CD14-positive monocyte (primary cell): ENCODE data around the gene KCNIP2. TPM values are rescaled to one million over a fixed set of nuclear protein-coding genes. Genes with fewer than 3 reads are reported as not detected.

Source experiments
- DNase-seq, 3 donors: peaks; one replicate each; pipeline ENCODE4 v3.0.0-alpha.2; 2011 to 2022
- H2AFZ ChIP-seq: 2 replicates; pipeline ENCODE4 v1.6.0; 2012; ENCODE audit warnings: mild to moderate bottlenecking, low read depth, low read length, inconsistent platforms; ENCODE audit not compliant: insufficient read depth, poor library complexity, severe bottlenecking
- H3K27ac ChIP-seq, 2 donors: 1 replicate in 1 of 2; 2 replicates in 1 of 2; pipeline ENCODE4 v1.5.1; 2012 to 2013; ENCODE audit warnings: low read length in 2 of 2, control low read depth in 1 of 2, inconsistent platforms in 1 of 2, low read depth in 1 of 2, mild to moderate bottlenecking in 1 of 2
- H3K27me3 ChIP-seq, 2 donors: one replicate each; pipeline versions ENCODE4 v1.6.0 to v1.6.1; 2011 to 2013; ENCODE audit warnings: low read length in 2 of 2; ENCODE audit not compliant: control insufficient read depth in 2 of 2, insufficient read depth in 2 of 2
- H3K36me3 ChIP-seq, 2 donors: replicated peaks in 1 of 2; 1 replicate in 1 of 2; 2 replicates in 1 of 2; pipeline versions ENCODE4 v1.5.1 to v1.6.1; 2012 to 2013; ENCODE audit warnings: low read length in 2 of 2, control low read depth in 1 of 2, inconsistent platforms in 1 of 2, mild to moderate bottlenecking in 1 of 2; ENCODE audit not compliant: insufficient read depth in 2 of 2, control insufficient read depth in 1 of 2
- H3K4me1 ChIP-seq, 2 donors: 1 replicate in 1 of 2; 2 replicates in 1 of 2; pipeline versions ENCODE4 v1.5.1 to v1.6.1; 2012 to 2013; ENCODE audit warnings: low read length in 2 of 2, control low read depth in 1 of 2, inconsistent platforms in 1 of 2, mild to moderate bottlenecking in 1 of 2, moderate library complexity in 1 of 2; ENCODE audit not compliant: insufficient read depth in 2 of 2, control insufficient read depth in 1 of 2
- H3K4me2 ChIP-seq: replicated peaks from 2 replicates; pipeline ENCODE3; 2012; ENCODE audit warnings: low read length, moderate library complexity, mild to moderate bottlenecking; ENCODE audit not compliant: poor library complexity, severe bottlenecking; ENCODE audit errors: extremely low read depth
- H3K4me3 ChIP-seq, 3 experiments: fragments of 200-600 bp in 1 of 3; sonication (generic) in 1 of 3; replicated peaks in 1 of 3; 1 replicate in 2 of 3; 2 replicates in 1 of 3; pipeline ENCODE4 v1.5.1; 2011 to 2013; ENCODE audit warnings: low read length in 3 of 3, mild to moderate bottlenecking in 3 of 3, control low read depth in 2 of 3, low read depth in 2 of 3, inconsistent platforms in 1 of 3, moderate library complexity in 1 of 3
- H3K79me2 ChIP-seq: 2 replicates; pipeline ENCODE4 v1.6.0; 2012; ENCODE audit warnings: mild to moderate bottlenecking, control low read depth, inconsistent platforms, low read length, moderate library complexity; ENCODE audit not compliant: insufficient read depth
- H3K9ac ChIP-seq: 2 replicates; pipeline ENCODE4 v1.6.0; 2017; ENCODE audit warnings: low read length, mild to moderate bottlenecking; ENCODE audit not compliant: insufficient read depth, poor library complexity, severe bottlenecking
- H3K9me3 ChIP-seq, 2 donors: replicated peaks in 1 of 2; 1 replicate in 1 of 2; 2 replicates in 1 of 2; pipeline versions ENCODE4 v1.5.1 to v1.6.1; 2012 to 2013; ENCODE audit warnings: low read length in 2 of 2, control low read depth in 1 of 2; ENCODE audit not compliant: control insufficient read depth in 1 of 2, insufficient read depth in 1 of 2
- H4K20me1 ChIP-seq: 2 replicates; pipeline ENCODE4 v1.6.0; 2012; ENCODE audit warnings: mild to moderate bottlenecking, low read length, control low read depth, moderate library complexity; ENCODE audit not compliant: insufficient read depth
- H3K27ac Mint-ChIP-seq, 7 donors: one replicate each; pipeline ENCODE4 v1.8.0; 2020; ENCODE audit warnings: mild to moderate bottlenecking in 7 of 7, mixed read lengths in 7 of 7, moderate library complexity in 6 of 7, inconsistent platforms in 2 of 7
- H3K27me3 Mint-ChIP-seq, 3 donors: one replicate each; pipeline ENCODE4 v1.8.0; 2021 to 2022; ENCODE audit warnings: low read depth in 3 of 3, mild to moderate bottlenecking in 3 of 3, mixed read lengths in 3 of 3, moderate library complexity in 3 of 3, inconsistent platforms in 1 of 3
- H3K36me3 Mint-ChIP-seq, 2 donors: one replicate each; pipeline ENCODE4 v1.8.0; 2020; ENCODE audit warnings: mixed read lengths in 2 of 2, inconsistent platforms in 1 of 2, mild to moderate bottlenecking in 1 of 2
- H3K4me1 Mint-ChIP-seq: one replicate; pipeline ENCODE4 v1.8.0; 2020; ENCODE audit warnings: mild to moderate bottlenecking, mixed read lengths
- H3K4me3 Mint-ChIP-seq, 2 donors: one replicate each; pipeline ENCODE4 v1.8.0; 2020; ENCODE audit warnings: mild to moderate bottlenecking in 2 of 2, mixed read lengths in 2 of 2, moderate library complexity in 1 of 2
- H3K9me3 Mint-ChIP-seq, 7 donors: one replicate each; pipeline ENCODE4 v1.8.0; 2020 to 2022; ENCODE audit warnings: mixed read lengths in 7 of 7, mild to moderate bottlenecking in 6 of 7, moderate library complexity in 6 of 7, inconsistent platforms in 2 of 7
- WGBS: methylation state at CpG from one replicate; pipeline ENCODE4 v1.1.5; 2013; ENCODE audit warnings: missing lambda C conversion rate; ENCODE audit not compliant: insufficient coverage; 5-methylcytosine and 5-hydroxymethylcytosine counted together
- intact Hi-C, 2 donors: fragments of 100-400 bp; cut with micrococcal nuclease; formaldehyde crosslinking; loops; one replicate each; pipeline versions ENCODE4 v1.15.0 to v1.15.1; 2023
- polyA plus RNA-seq, 3 donors: library from polyadenylated mRNA; depleted of rRNA in 1 of 3; unstranded in 2 of 3; stranded (reverse) in 1 of 3; fragments of 300-500 nt in 2 of 3; fragments of >200 nt in 1 of 3; fragmentation: Illumina TruSeq in 2 of 3; gene quantifications; 1 replicate in 2 of 3; 2 replicates in 1 of 3; pipeline ENCODE4 v1.2.3, GENCODE V29; 2012 to 2021
- TF ChIP-seq, protein P1 (sequence below): fragments of 200-600 bp; IDR thresholded peaks from one replicate; pipeline ENCODE4 v1.8.0; 2022; ENCODE audit warnings: antibody characterized with exemption, mild to moderate bottlenecking

Gene KCNIP2
- polyA plus RNA-seq, 3 donors: 0.48 to 2.1 TPM; not detected in 1

DNA sequence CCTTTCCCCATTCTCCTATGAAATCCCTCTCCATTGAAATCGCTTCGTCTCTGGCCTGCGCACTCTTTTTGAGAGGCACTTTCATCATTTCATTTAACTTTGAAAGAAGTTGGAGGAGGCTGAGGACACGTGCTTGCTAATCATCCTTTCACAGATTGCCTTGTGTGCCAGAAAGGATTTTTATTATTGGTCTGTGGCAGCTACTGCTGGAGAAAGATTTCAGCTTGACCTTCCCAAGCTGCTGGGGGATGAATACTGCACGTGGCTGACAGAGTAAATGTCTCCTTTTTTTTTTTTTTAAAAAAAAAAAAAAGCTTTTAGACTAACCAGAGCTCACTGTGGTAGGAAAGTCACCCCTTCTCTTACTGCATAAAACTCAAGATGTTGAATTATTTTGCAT lies 44.2 kb upstream of the KCNIP2 start:
- Mint-ChIP-seq H3K36me3 (peaks cover 35 to 48% of the 10 kb centered on the region in 2 donors), H3K27me3 (no peaks in the 10 kb centered on the region), H3K27ac (no peak overlapping the region), H3K9me3 (no peaks in the 10 kb centered on the region), H3K4me1 (no peaks in the 10 kb centered on the region), H3K4me3 (no peak overlapping the region)
- H3K4me2 ChIP-seq: no peak overlapping the region
- no CpG with 5 or more reads among the region's 5 CpGs for WGBS
- no peak overlapping the region for H3K9ac ChIP-seq
- H3K4me3 ChIP-seq: no peak overlapping the region
- no peaks in the 10 kb centered on the region for H3K9me3 ChIP-seq
- TF ChIP-seq, protein P1, sequence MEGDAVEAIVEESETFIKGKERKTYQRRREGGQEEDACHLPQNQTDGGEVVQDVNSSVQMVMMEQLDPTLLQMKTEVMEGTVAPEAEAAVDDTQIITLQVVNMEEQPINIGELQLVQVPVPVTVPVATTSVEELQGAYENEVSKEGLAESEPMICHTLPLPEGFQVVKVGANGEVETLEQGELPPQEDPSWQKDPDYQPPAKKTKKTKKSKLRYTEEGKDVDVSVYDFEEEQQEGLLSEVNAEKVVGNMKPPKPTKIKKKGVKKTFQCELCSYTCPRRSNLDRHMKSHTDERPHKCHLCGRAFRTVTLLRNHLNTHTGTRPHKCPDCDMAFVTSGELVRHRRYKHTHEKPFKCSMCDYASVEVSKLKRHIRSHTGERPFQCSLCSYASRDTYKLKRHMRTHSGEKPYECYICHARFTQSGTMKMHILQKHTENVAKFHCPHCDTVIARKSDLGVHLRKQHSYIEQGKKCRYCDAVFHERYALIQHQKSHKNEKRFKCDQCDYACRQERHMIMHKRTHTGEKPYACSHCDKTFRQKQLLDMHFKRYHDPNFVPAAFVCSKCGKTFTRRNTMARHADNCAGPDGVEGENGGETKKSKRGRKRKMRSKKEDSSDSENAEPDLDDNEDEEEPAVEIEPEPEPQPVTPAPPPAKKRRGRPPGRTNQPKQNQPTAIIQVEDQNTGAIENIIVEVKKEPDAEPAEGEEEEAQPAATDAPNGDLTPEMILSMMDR: no peak
- no peak overlapping the region for H3K27ac ChIP-seq
- DNase-seq: no peak
- peaks cover 12 to 58% of the 10 kb centered on the region in 2 donors for H3K36me3 ChIP-seq
- intact Hi-C loops: loop anchor here in 1 of 2 donors (2.0 to 5.0 kb wide), 2 partner anchors 125 to 185 kb away; no protein-coding TSS in a partner anchor
- no peaks in the 10 kb centered on the region for H3K27me3 ChIP-seq
- no peaks in the 10 kb centered on the region for H3K4me1 ChIP-seq
- H2AFZ ChIP-seq: no peak overlapping the region
- H3K79me2 ChIP-seq: no peaks in the 10 kb centered on the region
- H4K20me1 ChIP-seq: peaks cover 66% of the 10 kb centered on the region

DNA sequence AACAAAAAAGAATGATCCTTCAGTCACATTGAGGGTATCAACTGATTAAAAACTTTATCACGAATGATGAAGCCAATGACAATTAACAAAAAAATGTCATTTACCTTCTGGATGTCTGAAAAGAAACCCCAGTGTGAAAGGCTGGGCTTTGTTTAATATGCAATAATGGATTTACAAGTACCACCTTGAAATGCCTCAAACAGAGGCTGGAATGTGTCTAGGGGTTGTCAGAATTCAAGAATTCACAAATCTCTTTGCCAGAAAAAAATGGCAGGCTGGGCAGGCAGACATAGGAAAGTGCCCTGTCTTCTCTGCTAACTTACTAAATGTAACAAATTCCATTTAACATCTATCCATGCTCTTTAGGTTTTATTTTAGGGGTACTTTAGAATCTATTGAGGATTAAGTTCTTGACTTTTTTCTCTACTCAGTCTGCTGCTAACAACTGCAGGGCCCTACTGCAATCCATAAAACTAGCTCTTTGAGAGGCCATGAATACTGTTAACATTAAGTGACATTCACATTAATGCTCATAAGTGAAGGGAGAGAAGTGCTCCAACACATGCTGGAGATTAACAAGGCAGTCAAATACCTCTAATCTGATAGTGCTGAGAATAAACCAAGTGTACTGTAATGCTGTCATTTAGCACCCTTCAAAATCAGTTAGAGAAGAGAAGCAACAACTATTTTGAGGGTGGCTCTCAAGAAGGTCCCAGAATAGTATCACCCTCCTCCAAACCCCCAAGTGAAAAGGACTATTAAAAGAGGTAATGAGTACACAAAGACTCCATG lies 43.1 kb upstream of the KCNIP2 start:
- H3K9ac ChIP-seq: no peak overlapping the region
- H3K27me3 Mint-ChIP-seq: no peaks in the 10 kb centered on the region
- H3K9me3 Mint-ChIP-seq: no peaks in the 10 kb centered on the region
- no peak overlapping the region for H2AFZ ChIP-seq
- H3K27ac Mint-ChIP-seq: no peak overlapping the region
- H3K4me1 Mint-ChIP-seq: peaks cover 1% of the 10 kb centered on the region
- H3K27ac ChIP-seq: no peak overlapping the region
- H3K4me2 ChIP-seq: no peak overlapping the region
- no peak overlapping the region for H3K4me3 ChIP-seq
- H3K4me3 Mint-ChIP-seq: no peak overlapping the region
- TF ChIP-seq, protein P1: no peak
- peaks cover 37 to 50% of the 10 kb centered on the region in 2 donors for H3K36me3 Mint-ChIP-seq
- intact Hi-C loops: loop anchor here in 1 of 2 donors (5.0 kb wide), 1 partner anchor 126 kb away; no protein-coding TSS in a partner anchor
- no CpG with 5 or more reads among the region's 1 CpG for WGBS
- no peaks in the 10 kb centered on the region for H3K79me2 ChIP-seq
- H4K20me1 ChIP-seq: peaks cover 72% of the 10 kb centered on the region
- no peaks in the 10 kb centered on the region for H3K27me3 ChIP-seq
- H3K4me1 ChIP-seq: no peaks in the 10 kb centered on the region
- peaks cover 12 to 69% of the 10 kb centered on the region in 2 donors for H3K36me3 ChIP-seq
- DNase-seq: no peak
- H3K9me3 ChIP-seq: no peaks in the 10 kb centered on the region
